Measurements from ENCODE around the gene SPTLC3. TPM values are rescaled to one million over a fixed set of nuclear protein-coding genes. Genes with fewer than 3 reads are reported as not detected.

Gene SPTLC3
- polyA plus RNA-seq, 3 donors = 1.8 to 2.3 (median 2.2) TPM

DNA sequence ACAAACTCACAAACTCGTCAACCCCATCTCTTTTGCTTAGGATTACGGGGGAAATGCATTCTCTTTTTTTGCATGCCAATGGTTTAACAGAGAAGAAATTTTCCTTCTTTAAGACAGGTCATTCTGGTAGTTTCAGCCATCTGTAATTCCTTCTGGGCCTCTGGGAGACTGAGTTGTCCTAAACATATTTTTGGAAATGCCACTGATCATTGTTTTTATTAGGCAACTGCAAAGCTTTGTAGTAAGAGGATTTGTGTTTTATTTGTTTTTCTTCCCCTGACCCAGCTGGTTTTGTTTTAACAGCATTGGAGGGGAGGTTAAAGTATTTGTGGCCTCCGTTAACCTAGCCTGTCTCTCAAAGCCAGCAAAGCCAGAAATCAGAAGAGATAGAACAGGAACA, 139.2 kb downstream of the SPTLC3 start:
- H3K27ac ChIP-seq (ENCODE audit: low read depth, low read length) = no peak overlapping the region
- 64 to 90% (median 75%) methylated on average over 3 of the region's 3 CpGs for WGBS, 3 donors

DNA sequence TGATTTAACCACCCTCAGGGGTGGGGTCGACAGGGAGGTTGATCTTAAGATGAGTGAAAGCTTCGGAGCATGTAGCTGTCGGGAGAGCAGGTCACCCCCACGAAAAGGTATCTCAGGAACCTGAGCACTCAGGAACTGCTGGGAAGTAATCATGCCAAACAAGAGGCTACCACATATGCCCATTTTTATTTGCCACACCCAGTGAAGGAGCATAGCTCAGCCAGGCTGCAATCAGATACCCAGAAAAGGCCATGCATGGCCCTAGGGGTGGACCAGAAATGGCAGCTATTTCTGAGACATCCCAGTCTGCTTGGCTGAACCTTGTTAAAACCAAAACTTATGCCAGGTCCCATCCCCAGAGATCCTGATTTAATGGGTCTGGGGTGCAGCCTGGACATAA, 139.6 kb downstream of the SPTLC3 start:
- whole genome bisulfite sequencing, 3 donors = 82 to 87% (median 85%) methylated on average over 4 of the region's 4 CpGs
- no peak overlapping the region for H3K27ac ChIP-seq (ENCODE audit: low read depth, low read length)

DNA sequence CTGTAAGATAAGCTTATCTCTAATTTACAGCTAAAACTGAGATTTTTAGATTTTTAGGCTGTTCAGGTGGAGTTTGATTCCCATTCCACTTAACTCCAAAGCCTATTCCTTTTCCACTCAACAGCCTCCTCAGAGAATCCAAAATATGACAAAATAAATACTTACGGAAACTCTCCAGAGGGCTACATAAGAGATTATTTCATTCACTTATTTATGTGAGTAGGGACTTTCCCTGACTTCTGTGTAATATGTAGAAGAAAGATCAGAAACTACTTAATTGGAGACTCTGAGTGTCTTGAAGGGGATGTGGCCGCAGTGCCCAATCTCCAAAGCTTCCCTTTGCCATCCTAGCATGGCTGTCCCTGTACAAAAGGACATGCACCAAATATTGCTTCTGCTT, 140.2 kb downstream of the SPTLC3 start:
- WGBS, 3 donors = 91 to 97% (median 93%) methylated on average over 2 of the region's 2 CpGs
- H3K27ac ChIP-seq (ENCODE audit: low read depth, low read length) = no peak overlapping the region

DNA sequence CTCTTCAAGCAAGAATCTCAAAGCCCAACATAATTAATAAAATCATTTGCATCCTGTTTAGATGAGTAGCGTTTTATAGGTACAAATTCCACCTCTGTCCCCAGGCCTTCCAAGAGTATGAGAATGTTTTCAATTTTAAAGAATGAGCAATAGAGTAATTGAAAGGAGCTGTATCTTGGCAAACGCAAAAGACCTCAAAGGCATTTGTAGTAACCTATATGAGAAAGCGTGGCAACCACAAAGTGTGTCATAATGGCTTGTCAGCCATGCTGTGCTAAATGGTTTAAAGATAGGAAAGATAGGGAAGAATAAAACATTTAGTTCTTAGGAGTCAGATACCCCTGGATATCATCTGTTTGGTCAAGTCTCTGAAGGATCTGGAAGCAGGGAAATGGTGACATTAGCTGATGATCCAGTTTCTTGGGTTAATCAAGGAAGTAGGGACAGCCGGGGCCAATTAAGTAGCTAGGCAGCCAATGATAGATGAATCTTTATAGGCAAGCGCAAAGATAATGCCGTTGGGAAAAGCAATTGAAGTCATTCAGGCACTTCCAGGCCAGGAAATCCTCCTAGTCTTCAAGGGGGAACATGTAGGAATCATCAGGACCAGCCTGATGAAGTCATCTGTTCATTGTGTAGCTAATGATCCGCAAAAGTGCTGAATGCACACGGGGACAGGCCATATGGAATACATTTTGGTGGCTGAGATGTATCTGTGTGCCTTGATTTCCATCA, 140.8 kb downstream of the SPTLC3 start:
- WGBS, 3 donors = 70 to 84% (median 77%) methylated on average over 8 of the region's 8 CpGs
- H3K27ac ChIP-seq (ENCODE audit: low read depth, low read length) = no peak overlapping the region

DNA sequence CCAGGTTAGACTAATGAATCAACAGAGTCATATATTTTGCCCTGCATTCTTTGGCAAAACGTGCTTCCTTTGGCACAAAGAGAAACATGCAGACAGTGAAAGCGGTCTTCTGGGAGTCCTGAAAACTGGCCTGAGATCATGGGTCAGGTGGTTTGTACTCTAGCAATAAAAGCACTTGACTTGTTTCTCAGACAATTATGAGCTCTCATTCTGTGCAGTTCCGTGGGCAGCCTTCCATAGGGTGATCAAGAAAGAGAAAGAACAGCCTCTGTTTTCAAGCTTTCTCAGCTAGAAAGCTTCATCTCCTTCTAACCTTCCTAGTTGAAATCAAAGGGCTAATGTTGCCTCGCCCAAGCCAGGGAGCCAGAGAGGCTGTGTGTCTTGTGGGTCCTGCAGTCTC, 149.6 kb downstream of the SPTLC3 start:
- WGBS, 3 donors = 50 to 68% (median 51%) methylated on average over 4 of the region's 4 CpGs
- H3K27ac ChIP-seq (ENCODE audit: low read depth, low read length) = no peak overlapping the region

DNA sequence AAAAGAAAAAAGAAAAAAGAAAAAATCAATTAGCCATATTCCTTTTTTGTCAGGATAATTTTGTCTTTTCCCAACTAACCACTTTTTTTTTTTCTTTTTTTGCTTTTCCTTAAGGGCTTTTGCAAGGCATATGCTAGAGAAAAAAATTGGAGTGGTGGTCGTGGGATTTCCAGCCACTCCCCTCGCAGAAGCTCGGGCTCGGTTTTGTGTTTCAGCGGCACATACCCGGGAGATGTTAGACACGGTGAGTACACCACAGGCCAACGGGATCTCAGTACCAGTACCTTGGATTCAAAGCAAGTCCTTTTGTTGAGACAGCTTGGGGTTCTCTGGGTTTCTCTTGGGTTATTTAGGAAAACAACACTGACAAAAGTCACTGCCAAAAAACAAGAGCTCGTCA, 151.1 kb downstream of the SPTLC3 start:
- 94 to 95% (median 94%) methylated on average over 9 of the region's 9 CpGs for WGBS, 3 donors
- H3K27ac ChIP-seq (ENCODE audit: low read depth, low read length) = no peak overlapping the region

DNA sequence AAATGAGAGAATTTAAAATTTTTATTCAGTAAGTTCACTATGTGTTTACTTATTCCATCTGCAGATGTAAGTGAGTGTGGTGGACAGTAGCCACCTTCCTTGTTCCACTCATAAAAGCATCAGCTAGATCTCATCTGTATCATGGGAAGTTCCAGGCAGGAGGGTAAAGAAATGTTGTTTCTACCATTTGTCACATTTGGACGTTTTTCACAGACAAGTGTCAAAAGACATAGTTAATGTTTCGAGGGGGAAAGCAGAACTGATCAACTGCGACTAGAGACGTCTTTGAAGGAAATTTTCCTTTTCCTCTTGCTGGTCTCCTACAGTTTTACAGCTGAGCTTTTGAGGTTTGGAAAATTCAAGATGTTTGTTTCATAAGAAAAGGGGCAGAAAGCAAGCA, 156.4 kb downstream of the SPTLC3 start:
- 67 to 75% (median 74%) methylated on average over 4 of the region's 4 CpGs for WGBS, 3 donors
- no peak overlapping the region for H3K27ac ChIP-seq (ENCODE audit: low read depth, low read length)

DNA sequence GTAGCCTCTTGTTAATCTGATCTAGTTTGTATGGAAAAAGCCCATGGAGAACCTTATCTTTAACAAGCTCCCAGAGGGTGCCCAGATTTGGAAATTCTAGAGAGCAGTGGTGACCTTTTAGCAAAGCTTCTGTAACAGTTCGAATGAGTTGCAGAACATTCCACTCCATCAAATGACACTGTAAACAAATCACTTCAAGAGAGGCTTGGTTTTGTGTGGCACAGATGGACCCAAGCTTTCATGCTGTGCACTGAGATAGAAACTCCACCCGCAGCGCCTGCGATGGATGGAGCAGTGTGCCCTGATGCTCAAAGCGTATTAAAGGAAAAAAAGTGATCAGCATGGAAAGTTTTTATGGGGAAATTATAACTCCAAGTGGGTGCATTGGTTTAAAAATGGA, 157.2 kb downstream of the SPTLC3 start:
- WGBS, 3 donors = 82 to 89% (median 87%) methylated on average over 5 of the region's 5 CpGs
- H3K27ac ChIP-seq (ENCODE audit: low read depth, low read length) = no peak overlapping the region

DNA sequence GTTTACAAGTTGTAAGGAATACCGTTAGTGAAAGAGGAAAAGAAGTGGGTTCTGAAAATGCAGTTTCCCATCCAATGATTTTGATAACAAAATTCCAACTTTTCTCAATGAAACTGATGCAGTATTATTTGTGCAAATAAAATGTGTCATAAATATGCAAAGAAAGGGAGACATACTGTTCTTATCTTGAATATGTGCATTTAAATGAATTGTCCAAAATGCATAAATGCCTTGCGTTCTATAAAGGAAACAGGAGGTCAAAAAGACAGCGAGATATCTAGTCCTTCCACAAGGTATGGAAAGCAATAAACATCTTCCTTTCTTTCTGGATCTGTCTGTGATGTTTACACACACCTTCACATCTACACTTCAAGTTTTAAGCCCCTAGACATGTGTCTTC, 157.7 kb downstream of the SPTLC3 start:
- WGBS, 3 donors = 90 to 97% (median 95%) methylated on average over 3 of the region's 3 CpGs
- H3K27ac ChIP-seq (ENCODE audit: low read depth, low read length) = no peak overlapping the region

DNA sequence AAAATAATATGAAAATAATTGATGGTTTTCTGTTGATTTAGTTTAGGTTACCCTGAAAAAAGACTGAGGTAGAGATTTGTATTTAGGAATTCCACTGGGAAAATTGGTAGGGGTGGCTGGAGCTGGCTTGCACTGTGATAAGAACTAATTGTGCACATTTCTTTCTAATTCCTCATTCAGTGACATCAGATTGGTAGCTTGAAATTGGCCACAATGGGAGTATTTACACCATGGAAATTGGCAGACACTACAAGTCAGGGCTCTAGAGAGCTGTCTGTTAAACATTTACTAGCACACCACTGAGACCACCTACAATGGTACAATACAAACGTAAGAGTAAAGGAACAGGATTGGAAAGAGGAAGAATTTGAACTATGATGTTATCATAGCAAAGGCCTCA, 160.3 kb downstream of the SPTLC3 start:
- WGBS, 3 donors = 61 to 79% (median 74%) methylated on average over 1 of the region's 1 CpG
- no peak overlapping the region for H3K27ac ChIP-seq (ENCODE audit: low read depth, low read length)

DNA sequence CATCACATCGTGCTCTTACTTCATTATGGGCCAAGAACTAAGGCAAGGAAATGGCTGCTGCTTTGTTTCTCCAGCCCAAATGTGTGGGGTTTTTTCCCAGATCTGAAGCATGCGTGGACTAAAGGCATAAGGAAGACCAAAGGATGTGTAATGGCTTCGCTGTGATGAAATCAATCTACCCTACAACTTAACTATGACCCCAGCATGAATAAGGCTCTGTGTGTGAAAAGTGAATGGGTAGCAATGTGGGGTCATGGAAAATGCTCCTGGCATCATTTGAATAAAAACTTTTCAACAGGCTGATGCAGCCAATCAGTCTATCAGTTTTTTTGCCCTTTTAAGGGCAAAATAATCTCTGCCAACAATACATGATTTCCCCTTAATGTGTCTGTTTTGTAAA, 162.0 kb downstream of the SPTLC3 start:
- H3K27ac ChIP-seq (ENCODE audit: low read depth, low read length) = no peak overlapping the region
- 85 to 88% (median 87%) methylated on average over 3 of the region's 3 CpGs for WGBS, 3 donors

DNA sequence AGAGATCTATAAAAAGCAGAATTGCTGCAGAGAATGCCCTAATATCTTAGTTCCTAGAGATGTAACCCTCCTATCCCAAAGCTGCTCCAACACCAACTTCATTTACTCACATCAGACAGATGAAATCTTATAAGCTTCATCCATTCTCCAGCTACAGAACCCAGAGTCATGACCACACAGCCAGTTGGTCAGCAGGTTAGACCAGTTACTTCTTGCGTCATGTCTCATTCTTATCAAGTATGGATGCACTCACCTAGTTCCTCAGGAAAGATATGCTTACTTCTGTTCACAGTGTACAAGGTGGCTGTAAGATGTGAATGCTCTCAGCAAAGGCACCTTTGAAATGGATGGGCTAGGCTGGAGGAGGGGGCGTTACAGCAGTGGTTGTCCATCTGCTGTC, 164.4 kb downstream of the SPTLC3 start:
- WGBS, 3 donors = 76 to 81% (median 77%) methylated on average over 2 of the region's 2 CpGs
- no peak overlapping the region for H3K27ac ChIP-seq (ENCODE audit: low read depth, low read length)

DNA sequence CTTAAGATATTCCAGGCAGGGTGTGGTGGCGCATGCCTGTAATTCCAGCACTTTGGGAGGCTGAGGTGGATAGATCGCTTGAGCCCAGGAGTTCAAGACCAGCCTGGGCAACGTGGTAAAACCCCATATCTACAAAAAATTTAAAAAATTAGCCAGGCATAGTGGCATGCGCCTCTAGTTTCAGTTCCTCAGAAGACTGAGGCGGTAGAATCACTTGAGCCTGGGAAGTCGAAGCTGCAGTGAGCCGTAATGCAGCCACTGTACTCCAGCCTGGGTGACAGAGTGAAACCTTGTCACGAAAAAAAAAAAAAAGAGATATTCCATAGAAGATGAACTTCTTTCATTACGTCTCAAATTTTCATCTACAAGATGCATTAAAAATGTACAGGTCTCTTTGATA, 165.6 kb downstream of the SPTLC3 start:
- WGBS, 3 donors = 89 to 93% (median 91%) methylated on average over 9 of the region's 9 CpGs

DNA sequence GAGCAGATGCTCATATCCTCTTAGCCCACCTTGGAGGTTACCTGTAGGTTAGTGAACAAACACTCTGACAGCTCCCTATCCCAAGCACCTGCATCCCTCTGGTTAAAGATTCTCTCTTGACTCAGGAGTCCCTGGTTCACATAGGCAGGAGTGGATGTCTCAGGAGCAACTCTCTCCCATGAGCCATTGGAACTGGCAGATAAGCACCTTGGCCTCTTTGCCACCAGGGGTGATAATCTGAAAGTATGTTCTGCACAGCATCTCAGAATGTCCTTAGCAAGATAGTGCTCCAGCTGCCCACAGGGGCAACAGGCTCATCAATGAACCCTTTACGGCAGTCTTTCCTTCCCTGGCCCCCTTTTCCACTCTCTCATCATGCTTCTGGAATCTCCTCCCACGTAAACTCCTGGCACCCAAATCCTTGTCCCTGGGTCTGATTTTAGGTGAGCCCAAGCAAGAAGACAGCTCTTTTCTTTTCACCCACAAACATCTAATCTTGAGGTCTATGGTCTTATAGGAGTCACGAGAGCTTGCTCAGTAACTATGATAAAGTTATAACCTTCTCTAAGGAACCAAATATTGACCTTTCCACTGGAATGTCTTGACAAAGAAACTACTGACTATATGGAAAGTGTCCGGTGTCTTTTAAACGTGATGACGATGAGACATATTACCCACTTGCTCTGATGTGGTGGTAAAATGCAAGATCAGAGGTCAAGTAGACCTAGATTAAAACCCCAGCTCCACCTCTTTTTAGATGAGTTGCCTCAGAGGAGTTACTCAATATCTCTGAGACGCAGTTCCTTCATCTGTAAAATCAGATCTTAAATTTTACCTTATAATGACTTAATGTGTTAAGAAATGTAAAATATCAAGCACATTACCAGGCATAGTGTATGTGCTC, 172.5 kb downstream of the SPTLC3 start:
- WGBS, 3 donors = 76 to 81% (median 79%) methylated on average over 7 of the region's 7 CpGs
- H3K27ac ChIP-seq (ENCODE audit: low read depth, low read length) = no peak overlapping the region

More for the DNA sequence above, 165.6 kb downstream of the SPTLC3 start:
- H3K27ac ChIP-seq (ENCODE audit: low read depth, low read length) = no peak overlapping the region

DNA sequence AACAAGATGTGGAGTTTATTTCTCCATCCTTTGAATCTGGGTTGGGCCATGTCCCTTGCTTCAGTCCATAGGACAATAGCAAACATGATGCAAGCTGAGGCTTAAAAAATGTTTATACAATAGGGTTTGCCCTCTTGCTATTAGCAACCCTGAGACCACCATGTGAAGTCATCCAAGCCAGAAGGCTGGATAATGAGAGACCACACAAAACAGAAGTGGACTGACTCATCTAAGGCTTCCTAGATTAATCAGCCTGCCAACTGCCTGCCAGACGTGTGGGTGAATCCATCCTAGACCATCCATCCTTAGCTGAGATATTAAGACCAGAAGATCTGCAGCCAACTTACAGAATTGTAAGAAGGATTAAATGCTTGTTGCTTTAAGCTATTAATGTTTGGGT, 174.2 kb downstream of the SPTLC3 start:
- no peak overlapping the region for H3K27ac ChIP-seq (ENCODE audit: low read depth, low read length)
- 42 to 50% (median 47%) methylated on average over 1 of the region's 1 CpG for WGBS, 3 donors

DNA sequence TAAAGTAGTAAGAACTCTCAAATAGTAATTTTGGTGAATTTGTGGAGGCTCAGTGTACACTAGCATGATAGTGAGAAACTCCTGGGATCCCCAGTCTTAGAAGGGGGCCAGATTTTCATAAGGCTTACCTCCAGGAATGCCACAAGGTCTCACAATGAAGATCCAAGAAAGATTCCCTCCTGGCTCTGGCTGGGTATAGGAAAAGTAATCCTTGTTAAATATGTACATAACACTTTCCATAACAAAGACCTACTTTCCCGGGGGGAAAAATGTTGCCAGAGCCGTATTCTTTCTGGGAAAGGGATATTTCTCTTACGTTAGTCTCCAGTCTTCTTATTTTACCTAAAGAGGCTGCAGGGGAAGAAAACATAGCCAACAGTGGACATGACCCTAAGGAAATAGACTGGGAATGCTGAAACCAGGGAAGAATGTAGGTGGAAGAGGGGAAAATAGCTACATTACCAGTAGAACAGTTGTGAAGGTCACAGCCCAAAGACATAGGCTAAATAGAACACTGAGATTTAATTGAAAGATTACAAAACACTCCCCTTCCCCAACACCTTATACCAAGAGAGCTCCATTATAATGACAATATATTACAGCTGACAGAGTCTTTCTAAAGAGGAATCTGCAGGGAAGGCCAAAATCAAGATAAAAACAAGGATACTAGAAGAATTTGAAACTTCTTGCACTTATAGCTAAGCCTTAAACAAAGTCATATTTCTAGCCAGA, 177.4 kb downstream of the SPTLC3 start:
- H3K27ac ChIP-seq (ENCODE audit: low read depth, low read length) = no peak overlapping the region
- 52 to 73% (median 58%) methylated on average over 3 of the region's 3 CpGs for WGBS, 3 donors

DNA sequence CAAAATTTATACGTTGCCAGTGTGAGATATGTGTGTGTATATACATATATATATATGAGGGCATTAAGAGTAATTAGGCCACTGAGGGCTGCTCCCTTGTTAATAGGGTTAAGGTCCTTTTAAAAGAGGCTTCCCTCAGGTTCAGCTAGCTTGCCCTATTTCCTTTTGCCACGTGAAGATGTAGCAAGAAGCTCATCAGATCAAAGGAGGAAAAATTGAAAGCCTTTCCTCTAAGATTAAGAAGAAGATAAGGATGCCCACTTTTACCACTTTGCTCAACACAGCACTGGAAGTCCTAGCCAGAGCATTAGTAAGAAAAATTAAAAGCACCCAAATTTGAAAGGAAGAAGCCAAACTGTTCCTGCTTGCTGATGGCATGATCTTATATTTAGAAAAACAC, 179.1 kb downstream of the SPTLC3 start:
- H3K27ac ChIP-seq (ENCODE audit: low read depth, low read length) = no peak overlapping the region
- WGBS, 3 donors = 46 to 64% (median 54%) methylated on average over 2 of the region's 2 CpGs

DNA sequence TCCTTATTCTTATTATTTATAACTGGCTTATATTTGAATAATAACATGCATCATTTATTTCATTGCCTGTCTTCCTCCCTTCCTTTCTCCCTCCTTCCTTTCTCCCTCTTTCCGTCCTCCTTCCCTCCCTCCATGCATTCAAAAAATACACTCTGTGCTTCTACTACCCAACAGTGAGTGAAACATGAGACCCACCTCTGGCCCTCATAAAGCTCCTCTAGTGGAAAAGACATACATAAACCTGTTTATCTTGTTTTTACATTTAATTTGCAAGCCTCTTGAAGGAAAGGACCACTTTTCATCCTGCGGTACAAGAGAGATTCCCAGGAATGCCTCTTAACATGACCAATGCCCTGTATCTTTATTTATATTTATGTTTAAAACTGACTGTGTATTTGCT, 190.5 kb downstream of the SPTLC3 start:
- WGBS, 3 donors = 83 to 92% (median 85%) methylated on average over 2 of the region's 2 CpGs

More for the DNA sequence above, 190.5 kb downstream of the SPTLC3 start:
- H3K27ac ChIP-seq (ENCODE audit: low read depth, low read length) = no peak overlapping the region
